Measurements from ENCODE around the gene DENND4A.

Gene DENND4A

GRCh38 chr15:65611888-65612615, 180.0 kb downstream of the DENND4A start:
- CTCF ChIA-PET, result interaction anchor here (0.7 to 1.3 kb wide), 2 partner anchors 30 to 113 kb away, joined by 4 to 5 read pairs; no protein-coding TSS in a partner anchor
- POLR2A ChIA-PET (ENCODE audit: low non-redundant PET), result no interaction called here
- TF ChIP-seq, protein P1, sequence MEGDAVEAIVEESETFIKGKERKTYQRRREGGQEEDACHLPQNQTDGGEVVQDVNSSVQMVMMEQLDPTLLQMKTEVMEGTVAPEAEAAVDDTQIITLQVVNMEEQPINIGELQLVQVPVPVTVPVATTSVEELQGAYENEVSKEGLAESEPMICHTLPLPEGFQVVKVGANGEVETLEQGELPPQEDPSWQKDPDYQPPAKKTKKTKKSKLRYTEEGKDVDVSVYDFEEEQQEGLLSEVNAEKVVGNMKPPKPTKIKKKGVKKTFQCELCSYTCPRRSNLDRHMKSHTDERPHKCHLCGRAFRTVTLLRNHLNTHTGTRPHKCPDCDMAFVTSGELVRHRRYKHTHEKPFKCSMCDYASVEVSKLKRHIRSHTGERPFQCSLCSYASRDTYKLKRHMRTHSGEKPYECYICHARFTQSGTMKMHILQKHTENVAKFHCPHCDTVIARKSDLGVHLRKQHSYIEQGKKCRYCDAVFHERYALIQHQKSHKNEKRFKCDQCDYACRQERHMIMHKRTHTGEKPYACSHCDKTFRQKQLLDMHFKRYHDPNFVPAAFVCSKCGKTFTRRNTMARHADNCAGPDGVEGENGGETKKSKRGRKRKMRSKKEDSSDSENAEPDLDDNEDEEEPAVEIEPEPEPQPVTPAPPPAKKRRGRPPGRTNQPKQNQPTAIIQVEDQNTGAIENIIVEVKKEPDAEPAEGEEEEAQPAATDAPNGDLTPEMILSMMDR (conservative IDR thresholded peaks at IDR 0.05; ENCODE audit: low read depth), result no peak
- peak overlapping the region; percentile 93 for H3K27ac ChIP-seq
- no peak for DNase-seq (ENCODE audit: low spot score)

DNA sequence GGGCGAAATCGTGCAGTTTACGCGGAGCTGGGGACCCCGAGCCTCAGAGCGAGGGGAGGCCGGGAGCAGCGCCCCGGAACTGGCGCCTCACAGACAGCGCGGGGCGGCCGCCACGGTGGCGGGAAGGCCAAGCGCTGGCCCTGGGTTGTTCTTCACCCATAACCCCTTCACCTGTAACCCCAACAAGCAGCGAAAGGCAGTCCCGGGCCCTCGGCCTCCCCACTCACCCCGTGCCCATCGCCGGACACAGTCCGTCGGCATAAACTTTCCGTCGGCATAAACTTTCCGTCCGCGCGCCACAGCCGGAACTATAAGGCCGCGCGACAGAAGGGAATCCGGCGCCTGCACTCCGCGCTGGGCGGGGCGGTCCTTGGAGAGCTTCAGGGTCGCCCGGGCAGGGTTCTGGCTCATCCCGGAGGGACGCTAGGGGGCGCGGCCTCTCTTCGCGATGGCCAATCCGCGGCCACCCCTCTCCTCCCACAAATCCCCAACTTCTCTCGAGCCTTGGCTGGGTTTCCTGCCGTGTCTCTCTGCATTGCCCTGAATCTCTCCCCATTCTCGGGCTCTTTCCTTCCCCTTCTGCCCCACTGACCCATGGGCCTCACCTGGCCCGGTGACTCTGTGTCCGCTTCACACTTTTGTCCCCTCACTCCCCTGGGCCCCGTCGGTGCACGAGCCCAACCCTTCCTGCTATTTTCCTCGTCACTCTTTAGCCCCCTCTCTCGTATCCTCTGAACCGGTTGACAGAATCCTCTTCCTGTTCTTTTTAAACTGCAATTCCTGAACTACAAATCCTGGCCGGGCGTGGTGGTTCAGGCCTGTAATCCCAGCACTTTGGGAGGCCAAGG, 181.0 kb downstream of the DENND4A start, which contains the start of gene INTS14:
Gene INTS14 (minus strand): TSS at position 261 of the 848 bp plus-strand sequence. CDS start 3,751 bp downstream, outside the sequence.
- DNase-seq (ENCODE audit: low spot score), result peak; percentile 97
- ChIA-PET POLR2A (ENCODE audit: low non-redundant PET) (interaction anchor here (0.7 to 0.9 kb wide), 3 partner anchors 18 to 723 kb away, joined by 3 read pairs; no protein-coding TSS in a partner anchor), CTCF (interaction anchor here (0.6 to 1.3 kb wide), 6 partner anchors 31 to 568 kb away, joined by 3 to 5 read pairs (median 3); no protein-coding TSS in a partner anchor)

More for the DNA sequence above, 181.0 kb downstream of the DENND4A start, which contains the start of gene INTS14:
- peak within 1 kb of the TSS; percentile 93 for H3K27ac ChIP-seq
- TF ChIP-seq, protein P1 (conservative IDR thresholded peaks at IDR 0.05; ENCODE audit: low read depth), result peak; percentile 80
